Spleen (tissue), 11 donors: ENCODE results near the gene TCF20. TPM values are rescaled to one million over a fixed set of nuclear protein-coding genes. Genes with fewer than 3 reads are reported as not detected.
A peak's percentile ranks its signal among the peaks of the same experiment; 100 is the strongest.

Experiments
- DNase-seq: peaks from one replicate; pipeline ENCODE4 v3.0.0-alpha.2; 2020
- H3K27ac ChIP-seq, 8 donors: fragments of 200-600 bp; sonication (generic) in 7 of 8; 1 replicate in 4 of 8; 2 replicates in 4 of 8; pipeline versions ENCODE4 v1.5.0 to v1.8.0; 2016 to 2021; ENCODE audit warnings: inconsistent platforms in 4 of 8, mild to moderate bottlenecking in 4 of 8, moderate library complexity in 1 of 8
- H3K27me3 ChIP-seq, 7 donors: fragments of 200-600 bp; sonication (generic) in 6 of 7; replicated peaks in 1 of 7; 1 replicate in 4 of 7; 2 replicates in 3 of 7; pipeline versions ENCODE4 v1.5.0 to v1.8.0; 2016 to 2021; ENCODE audit warnings: inconsistent platforms in 3 of 7, mild to moderate bottlenecking in 1 of 7
- H3K36me3 ChIP-seq, 6 donors: fragments of 200-600 bp; sonication (generic) in 5 of 6; 1 replicate in 4 of 6; 2 replicates in 2 of 6; pipeline versions ENCODE4 v1.5.0 to v1.8.0; 2016 to 2021; ENCODE audit warnings: inconsistent platforms in 2 of 6
- H3K4me1 ChIP-seq, 6 donors: fragments of 200-600 bp; sonication (generic) in 5 of 6; 1 replicate in 3 of 6; 2 replicates in 3 of 6; pipeline versions ENCODE4 v1.5.0 to v1.8.0; 2016 to 2021; ENCODE audit warnings: inconsistent platforms in 3 of 6
- H3K4me3 ChIP-seq, 8 donors: fragments of 200-600 bp; sonication (generic) in 7 of 8; 1 replicate in 4 of 8; 2 replicates in 4 of 8; pipeline versions ENCODE4 v1.5.0 to v1.8.0; 2016 to 2021; ENCODE audit warnings: inconsistent platforms in 4 of 8, mild to moderate bottlenecking in 4 of 8, moderate library complexity in 2 of 8
- H3K9me3 ChIP-seq, 8 donors: fragments of 200-600 bp; sonication (generic) in 7 of 8; 1 replicate in 4 of 8; 2 replicates in 4 of 8; pipeline versions ENCODE4 v1.5.0 to v1.8.0; 2016 to 2021; ENCODE audit warnings: inconsistent platforms in 4 of 8
- CTCF ChIP-seq, 11 experiments: fragments of 200-600 bp in 7 of 11; fragments of 450-650 bp in 4 of 11; sonication (generic) in 4 of 11; IDR thresholded peaks in 8 of 11; conservative IDR thresholded peaks in 3 of 11; 1 replicate in 7 of 11; 2 replicates in 4 of 11; pipeline versions ENCODE4 v1.4.0 to v1.8.0; 2016 to 2021; ENCODE audit warnings: antibody characterized with exemption in 11 of 11, inconsistent platforms in 4 of 11, mild to moderate bottlenecking in 1 of 11
- POLR2A ChIP-seq, 3 donors: fragments of 450-650 bp; IDR thresholded peaks; one replicate each; pipeline ENCODE4 v1.5.1; 2017; ENCODE audit warnings: antibody characterized with exemption in 3 of 3, mild to moderate bottlenecking in 1 of 3
- POLR2AphosphoS5 ChIP-seq, 3 donors: sonication (generic); formaldehyde crosslinking; IDR thresholded peaks; one replicate each; pipeline ENCODE4 v1.5.1; 2017; ENCODE audit warnings: antibody characterized with exemption in 3 of 3
- WGBS, 5 donors: extraction: QIAGEN DNeasy Blood & Tissue Kit in 3 of 5; methylation state at CpG; one replicate each; pipeline versions ENCODE4 v1.1.5 to v1.1.7; 2013 to 2018; 5-methylcytosine and 5-hydroxymethylcytosine counted together
- intact Hi-C: fragments of 100-400 bp; cut with DNase I; formaldehyde crosslinking; loops from one replicate; pipeline ENCODE4 v1.15.0; 2023; ENCODE audit warnings: low total_unique reads
- polyA plus RNA-seq, 3 donors: library from polyadenylated mRNA; stranded (reverse); fragments of 200-250 nt; gene quantifications; one replicate each; pipeline ENCODE4 v1.2.1, GENCODE V29; 2013
- total RNA-seq, 7 donors: library from RNA; depleted of rRNA in 3 of 7; stranded (reverse); fragments of >200 nt in 3 of 7; fragmentation: NEBNext Ultra II Directional in 4 of 7; extraction: Animal tissue kit (Norgen Biotek cat#: 25700) in 4 of 7; gene quantifications; one replicate each; pipeline versions ENCODE4 v1.1.0 to v1.2.1, GENCODE V29; 2016 to 2021
- donor health status: healthy with polysubstance abuse.
- donor health status: DM: no; HTN: no; CAD: no; lungs with moderate emphysema.
- donor health status: DM: no; HTN: no; CAD: no.
- donor health status: Bipolar disorder and iron deficiency.
- donor health status: healthy.
- donor health status: DM: no; HTN: no; CAD: no.
- donor health status: DM: yes; HTN: yes; CAD: no.

Gene TCF20
- total and polyA plus RNA-seq, 10 donors = 4.4 to 54.1 (median 41.9) TPM

- H3K27ac ChIP-seq = no peak overlapping the region
- H3K36me3 ChIP-seq = no peaks in the 10 kb centered on the region
- 63 to 69% (median 66%) methylated on average over 5 of the region's 5 CpGs for WGBS, 5 donors
- intact Hi-C loops = no loop called here
- TF ChIP-seq POLR2A (IDR thresholded peaks at IDR 0.05) = no peak
- no peak for TF ChIP-seq CTCF (IDR thresholded peaks at IDR 0.05 in 8 of 11, conservative IDR thresholded peaks at IDR 0.05 in 3 of 11)
- no peak for TF ChIP-seq POLR2AphosphoS5 (IDR thresholded peaks at IDR 0.05)
- no peak overlapping the region for H3K4me3 ChIP-seq
- no peak for DNase-seq
- H3K27me3 ChIP-seq = peaks cover 0 to 16% (median 0%) of the 10 kb centered on the region in 7 donors
- H3K9me3 ChIP-seq = no peaks in the 10 kb centered on the region
- peaks cover 0 to 33% (median 11%) of the 10 kb centered on the region in 6 donors for H3K4me1 ChIP-seq
Measured at GRCh38 chr22:42275970-42276369, 5.5 kb upstream of the TCF20 start.

- TF ChIP-seq CTCF (IDR thresholded peaks at IDR 0.05 in 8 of 11, conservative IDR thresholded peaks at IDR 0.05 in 3 of 11) (no peak), POLR2A (IDR thresholded peaks at IDR 0.05) (no peak)
- peaks cover 0 to 36% (median 14%) of the 10 kb centered on the region in 6 donors for H3K4me1 ChIP-seq
- H3K27me3 ChIP-seq = peaks cover 0 to 8% (median 0%) of the 10 kb centered on the region in 7 donors
- peak; percentile 58 for DNase-seq
- intact Hi-C loops = no loop called here
- H3K9me3 ChIP-seq = no peaks in the 10 kb centered on the region
- no peak overlapping the region for H3K4me3 ChIP-seq
- H3K36me3 ChIP-seq = no peaks in the 10 kb centered on the region
- no peak overlapping the region for H3K27ac ChIP-seq
- 84 to 96% (median 90%) methylated on average over 12 to 13 of the region's 13 CpGs for WGBS, 5 donors
Measured at GRCh38 chr22:42275176-42275575, 4.7 kb upstream of the TCF20 start.

GRCh38 chr22:42273855-42274451 lies 3.5 kb upstream of the TCF20 start:
- H3K4me1 ChIP-seq = peaks cover 2 to 43% (median 20%) of the 10 kb centered on the region in 6 donors
- H3K27me3 ChIP-seq = no peaks in the 10 kb centered on the region
- H3K9me3 ChIP-seq = no peaks in the 10 kb centered on the region
- H3K27ac ChIP-seq = no peak overlapping the region
- no peak overlapping the region for H3K4me3 ChIP-seq
- TF ChIP-seq POLR2A (IDR thresholded peaks at IDR 0.05) (no peak), CTCF (IDR thresholded peaks at IDR 0.05 in 8 of 11, conservative IDR thresholded peaks at IDR 0.05 in 3 of 11) (no peak), POLR2AphosphoS5 (IDR thresholded peaks at IDR 0.05) (no peak)
- intact Hi-C loops = no loop called here
- WGBS, 5 donors = 83 to 87% (median 84%) methylated on average over 13 of the region's 13 CpGs
- H3K36me3 ChIP-seq = no peaks in the 10 kb centered on the region
- DNase-seq = peak; percentile 64

GRCh38 chr22:42272431-42272999 lies 2.1 kb upstream of the TCF20 start:
- H3K9me3 ChIP-seq = no peaks in the 10 kb centered on the region
- peak; percentile 49 for DNase-seq
- H3K27ac ChIP-seq = peak overlapping the region in 4 of 8 donors; percentile 13 to 64 (median 22)
- no peak overlapping the region for H3K4me3 ChIP-seq
- H3K36me3 ChIP-seq = no peaks in the 10 kb centered on the region
- no peaks in the 10 kb centered on the region for H3K27me3 ChIP-seq
- H3K4me1 ChIP-seq = peaks cover 6 to 47% (median 30%) of the 10 kb centered on the region in 6 donors
- intact Hi-C loops = no loop called here
- no peak for TF ChIP-seq CTCF (IDR thresholded peaks at IDR 0.05 in 8 of 11, conservative IDR thresholded peaks at IDR 0.05 in 3 of 11)
- TF ChIP-seq POLR2AphosphoS5 (IDR thresholded peaks at IDR 0.05) = no peak
- no peak for TF ChIP-seq POLR2A (IDR thresholded peaks at IDR 0.05)
- WGBS, 5 donors = 66 to 80% (median 68%) methylated on average over 10 of the region's 10 CpGs
